ENCODE measurements around the gene ASB18.

Gene ASB18

GRCh38 chr2:236209996-236210395, 54.2 kb downstream of the ASB18 start:
- DNase-seq (ENCODE audit: low read depth) = no peak
- TF ChIP-seq CTCF (IDR thresholded peaks at IDR 0.05; ENCODE audit: insufficient read depth, low read depth, low read length, missing control alignments) = no peak

GRCh38 chr2:236209535-236209934, 54.7 kb downstream of the ASB18 start:
- no peak for DNase-seq (ENCODE audit: low read depth)
- H3K4me3 ChIP-seq (ENCODE audit: low read depth, low read length) = no peak overlapping the region
- TF ChIP-seq CTCF (IDR thresholded peaks at IDR 0.05; ENCODE audit: insufficient read depth, low read depth, low read length, missing control alignments) = no peak

More at GRCh38 chr2:236209996-236210395, 54.2 kb downstream of the ASB18 start:
- no peak overlapping the region for H3K4me3 ChIP-seq (ENCODE audit: low read depth, low read length)

- DNase-seq (ENCODE audit: low read depth) = no peak
- no peak overlapping the region for H3K4me3 ChIP-seq (ENCODE audit: low read depth, low read length)
- no peak for TF ChIP-seq CTCF (IDR thresholded peaks at IDR 0.05; ENCODE audit: insufficient read depth, low read depth, low read length, missing control alignments)
These were observed 55.9 kb downstream of the ASB18 start for GRCh38 chr2:236208019-236208926.

GRCh38 chr2:236207472-236207871, 56.7 kb downstream of the ASB18 start:
- no peak for DNase-seq (ENCODE audit: low read depth)
- TF ChIP-seq CTCF (IDR thresholded peaks at IDR 0.05; ENCODE audit: insufficient read depth, low read depth, low read length, missing control alignments) = no peak

GRCh38 chr2:236205867-236206645, 58.1 kb downstream of the ASB18 start:
- no peak for TF ChIP-seq CTCF (IDR thresholded peaks at IDR 0.05; ENCODE audit: insufficient read depth, low read depth, low read length, missing control alignments)
- no peak overlapping the region for H3K4me3 ChIP-seq (ENCODE audit: low read depth, low read length)
- no peak for DNase-seq (ENCODE audit: low read depth)

More at GRCh38 chr2:236207472-236207871, 56.7 kb downstream of the ASB18 start:
- H3K4me3 ChIP-seq (ENCODE audit: low read depth, low read length) = no peak overlapping the region

- no peak overlapping the region for H3K4me3 ChIP-seq (ENCODE audit: low read depth, low read length)
- no peak for TF ChIP-seq CTCF (IDR thresholded peaks at IDR 0.05; ENCODE audit: insufficient read depth, low read depth, low read length, missing control alignments)
- no peak for DNase-seq (ENCODE audit: low read depth)
These were observed 59.3 kb downstream of the ASB18 start for GRCh38 chr2:236204953-236205352.

Data from GM12865 (cell line).